GM20431 (cell line): ENCODE measurements around the gene FYB1.

ENCODE experiments used
- in situ Hi-C: fragments of 300-500 bp; cut with MseI, MboI; formaldehyde crosslinking; loops from one replicate; pipeline ENCODE4 v1.15.0; 2020; ENCODE audit warnings: low sequenced_read_pairs; ENCODE audit not compliant: unreplicated experiment

The FYB1 gene

GRCh38 chr5:39132128-39132447 is 87.3 kb downstream of the FYB1 start:
- in situ Hi-C loops: no loop called here

GRCh38 chr5:39131210-39132127 is 87.9 kb downstream of the FYB1 start:
- in situ Hi-C loops: no loop called here

- in situ Hi-C loops: no loop called here
Observed at GRCh38 chr5:39130716-39131115, 88.6 kb downstream of the FYB1 start.

GRCh38 chr5:39121922-39122321 is 97.4 kb downstream of the FYB1 start:
- in situ Hi-C loops: no loop called here

GRCh38 chr5:39121315-39121714 is 98.0 kb downstream of the FYB1 start:
- in situ Hi-C loops: no loop called here

- in situ Hi-C loops: no loop called here
Observed at GRCh38 chr5:39120052-39120420, 99.3 kb downstream of the FYB1 start.

- in situ Hi-C loops: no loop called here
Observed at GRCh38 chr5:39119404-39120051, 99.8 kb downstream of the FYB1 start.

GRCh38 chr5:39118638-39119037 is 100.7 kb downstream of the FYB1 start:
- in situ Hi-C loops: no loop called here

GRCh38 chr5:39117401-39117800 is 102.0 kb downstream of the FYB1 start:
- in situ Hi-C loops: no loop called here

- in situ Hi-C loops: no loop called here
Observed at GRCh38 chr5:39116344-39117170, 102.8 kb downstream of the FYB1 start.

GRCh38 chr5:39115644-39116343 is 103.6 kb downstream of the FYB1 start:
- in situ Hi-C loops: no loop called here

GRCh38 chr5:39114155-39114554 is 105.2 kb downstream of the FYB1 start:
- in situ Hi-C loops: no loop called here

GRCh38 chr5:39113354-39113953 is 105.9 kb downstream of the FYB1 start:
- in situ Hi-C loops: no loop called here

- in situ Hi-C loops: no loop called here
Observed at GRCh38 chr5:39109606-39110005, 109.8 kb downstream of the FYB1 start.

GRCh38 chr5:39108987-39109386 is 110.4 kb downstream of the FYB1 start:
- in situ Hi-C loops: no loop called here

- in situ Hi-C loops: no loop called here
Observed at GRCh38 chr5:39107350-39107749, 112.0 kb downstream of the FYB1 start.

- in situ Hi-C loops: no loop called here
Observed at GRCh38 chr5:39106322-39106721, 113.0 kb downstream of the FYB1 start.

- in situ Hi-C loops: no loop called here
Observed at GRCh38 chr5:39104221-39104620, 115.1 kb downstream of the FYB1 start.

GRCh38 chr5:39102684-39103155 is 116.6 kb downstream of the FYB1 start:
- in situ Hi-C loops: no loop called here
